PC-3 (cell line): ENCODE measurements around the gene PTS.

Source experiments
- CTCF ChIP-seq: fragments of 300-600 bp; sonication (generic); conservative IDR thresholded peaks from 2 replicates; pipeline ENCODE4 v1.5.1; 2017; ENCODE audit warnings: antibody characterized with exemption, low read depth, mild to moderate bottlenecking, low read length
- EZH2 ChIP-seq: fragments of 300-600 bp; sonication (generic); IDR thresholded peaks from one replicate; pipeline ENCODE4 v1.6.1; 2017; ENCODE audit warnings: antibody characterized with exemption, mild to moderate bottlenecking, low read length; ENCODE audit not compliant: unreplicated experiment

GRCh38 chr11:112281726-112282125, 55.5 kb downstream of the PTS start:
- TF ChIP-seq CTCF (no peak), EZH2 (no peak)
